Panc1 (cell line): ENCODE data around the gene TNNC1. TPM values are rescaled to one million over a fixed set of nuclear protein-coding genes. Genes with fewer than 3 reads are reported as not detected.

Source experiments
- ATAC-seq: fragments of 200-7000 bp; cut with Tn5 transposase; 2 replicates; pipeline ENCODE4 v1.9.1; 2020; ENCODE audit warnings: mild to moderate bottlenecking, moderate library complexity
- BruUV-seq: library from RNA; stranded (reverse); fragments of 400-500 nt; replicated peaks from 2 replicates; lab custom pipeline; 2021; lab: Mats Ljungman, UMichigan
- CTCF ChIA-PET: fragments of 300-600 bp; sonication (Branson Sonifier 250); formaldehyde crosslinking; loops from one replicate; lab custom pipeline; 2022; ENCODE audit warnings: antibody characterized with exemption; lab: Charles Lee
- POLR2A ChIA-PET: fragments of 300-600 bp; sonication (Branson Sonifier 250); formaldehyde crosslinking; loops from one replicate; lab custom pipeline; 2022; ENCODE audit warnings: antibody characterized with exemption; lab: Charles Lee
- DNase-seq: peaks from one replicate; pipeline ENCODE4 v3.0.0-alpha.2; 2010; ENCODE audit warnings: low read depth, low spot score
- H3K27ac ChIP-seq: 2 replicates; pipeline ENCODE4 v1.5.1; 2011; ENCODE audit warnings: mild to moderate bottlenecking, low read length, inconsistent platforms
- H3K27me3 ChIP-seq: fragments of 200-500 bp; sonication (Bioruptor generic); 2 replicates; pipeline ENCODE4 v1.6.0; 2014; ENCODE audit warnings: low read length, inconsistent platforms; ENCODE audit not compliant: control insufficient read depth, insufficient read depth
- H3K36me3 ChIP-seq: fragments of 200-500 bp; sonication (Bioruptor generic); 2 replicates; pipeline ENCODE4 v1.5.1; 2014; ENCODE audit warnings: inconsistent platforms, mild to moderate bottlenecking, low read length, moderate library complexity; ENCODE audit not compliant: control insufficient read depth, insufficient read depth
- H3K4me1 ChIP-seq: 2 replicates; pipeline ENCODE4 v1.5.1; 2011; ENCODE audit warnings: inconsistent platforms, mild to moderate bottlenecking, low read length, moderate library complexity; ENCODE audit not compliant: control insufficient read depth, insufficient read depth
- H3K4me3 ChIP-seq, 2 experiments: 2 replicates each; pipeline ENCODE4 v1.5.1; 2011 to 2012; ENCODE audit warnings: low read depth in 2 of 2, low read length in 2 of 2, mild to moderate bottlenecking in 2 of 2, inconsistent platforms in 1 of 2, moderate library complexity in 1 of 2
- H3K9me3 ChIP-seq: fragments of 200-500 bp; sonication (Bioruptor generic); 2 replicates; pipeline ENCODE4 v1.5.1; 2014; ENCODE audit warnings: low read depth, mild to moderate bottlenecking, inconsistent platforms, low read length, moderate library complexity; ENCODE audit not compliant: control insufficient read depth, insufficient read depth
- CTCF ChIP-seq: fragments of 450-650 bp; IDR thresholded peaks from 2 replicates; pipeline ENCODE4 v1.5.1; 2017; ENCODE audit warnings: mild to moderate bottlenecking
- POLR2AphosphoS5 ChIP-seq: IDR thresholded peaks from 2 replicates; pipeline ENCODE4 v1.6.1; 2012; ENCODE audit warnings: mild to moderate bottlenecking, low read depth, low read length, moderate library complexity
- SIN3A ChIP-seq: IDR thresholded peaks from 2 replicates; pipeline ENCODE4 v1.6.1; 2012; ENCODE audit warnings: low read depth, mild to moderate bottlenecking, low read length, moderate library complexity, borderline replicate concordance; ENCODE audit not compliant: insufficient read depth
- TCF7L2 ChIP-seq: IDR thresholded peaks from 2 replicates; pipeline ENCODE4 v1.6.1; 2011; ENCODE audit warnings: mild to moderate bottlenecking, low read depth, low read length, inconsistent platforms
- in situ Hi-C: cut with HindIII; loops from 2 replicates; pipeline ENCODE4 v1.10.0; 2016; ENCODE audit warnings: low sequenced_read_pairs, low pct_unique_long_range_greater_than_20kb
- intact Hi-C: fragments of 100-400 bp; cut with micrococcal nuclease; formaldehyde crosslinking; loops from one replicate; pipeline ENCODE4 v1.10.0; 2022; ENCODE audit not compliant: unreplicated experiment
- total RNA-seq: library from RNA; stranded (reverse); gene quantifications from one replicate; pipeline ENCODE4 v1.2.1, GENCODE V29; 2021; ENCODE audit not compliant: unreplicated experiment
- TF ChIP-seq, protein P1 (sequence below), 2 experiments: IDR thresholded peaks; 2 replicates each; pipeline ENCODE4 v1.6.1; 2011 to 2012; ENCODE audit warnings: low read depth in 2 of 2, control low read depth in 1 of 2, low read length in 1 of 2, mild to moderate bottlenecking in 1 of 2, moderate library complexity in 1 of 2; ENCODE audit not compliant: insufficient read depth in 1 of 2

Gene TNNC1
- total RNA-seq, 1 experiment from 2014 or later: 5.2 TPM

DNA sequence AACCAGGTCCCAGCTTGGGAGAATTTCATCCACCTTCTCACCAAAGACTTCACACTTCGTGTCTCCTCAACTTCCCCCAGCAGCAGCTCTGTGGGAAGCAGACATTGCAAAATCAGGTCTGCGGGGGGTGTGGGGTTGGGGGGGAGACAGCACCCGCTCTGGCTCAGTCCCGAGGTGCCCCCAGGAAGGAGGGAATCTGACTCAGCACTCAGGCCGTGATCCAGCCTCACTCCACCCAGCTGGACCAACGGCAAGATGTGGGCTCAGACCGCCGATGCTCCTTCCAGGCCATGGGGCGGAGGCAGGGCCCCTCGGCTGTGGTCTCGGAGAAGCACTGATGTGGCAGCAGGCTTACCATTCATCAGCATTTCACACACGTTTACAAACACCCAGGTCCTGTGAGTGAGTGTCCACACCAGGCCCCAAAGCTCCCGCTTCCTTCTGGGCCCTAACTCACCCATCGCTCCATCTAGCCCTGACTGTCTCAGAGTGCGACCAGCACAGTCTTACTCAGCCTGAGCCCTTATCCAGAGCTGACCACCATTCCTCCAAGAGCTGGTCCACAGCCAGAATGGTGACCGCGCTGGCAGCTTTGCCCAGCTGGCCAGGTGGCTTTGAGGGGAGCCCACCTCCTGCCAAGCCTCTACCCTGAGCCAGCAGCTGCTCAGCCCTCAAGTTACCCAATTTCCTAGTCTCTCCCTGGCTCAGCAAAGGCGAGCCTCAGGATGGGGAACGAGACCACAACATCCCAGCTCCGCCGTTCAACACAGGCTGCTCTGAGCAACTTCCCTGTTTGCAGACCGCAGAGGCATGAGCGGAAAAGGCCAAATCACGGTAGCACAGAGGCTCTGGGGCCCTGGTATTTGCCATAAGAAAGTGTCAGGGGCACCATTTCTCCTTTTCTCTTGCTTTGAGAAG lies 44.6 kb upstream of the TNNC1 start:
- intact Hi-C loops (no loop called here), in situ Hi-C loops (no loop called here)
- ChIA-PET CTCF (no interaction called here), POLR2A (no interaction called here)
- no peaks in the 10 kb centered on the region for H3K27me3 ChIP-seq
- H3K27ac ChIP-seq: no peak overlapping the region
- ATAC-seq: no peak
- H3K9me3 ChIP-seq: no peaks in the 10 kb centered on the region
- H3K4me1 ChIP-seq: no peaks in the 10 kb centered on the region
- H3K4me3 ChIP-seq: no peak overlapping the region
- TF ChIP-seq POLR2AphosphoS5 (no peak), TCF7L2 (no peak), CTCF (no peak), SIN3A (no peak)
- TF ChIP-seq, protein P1, sequence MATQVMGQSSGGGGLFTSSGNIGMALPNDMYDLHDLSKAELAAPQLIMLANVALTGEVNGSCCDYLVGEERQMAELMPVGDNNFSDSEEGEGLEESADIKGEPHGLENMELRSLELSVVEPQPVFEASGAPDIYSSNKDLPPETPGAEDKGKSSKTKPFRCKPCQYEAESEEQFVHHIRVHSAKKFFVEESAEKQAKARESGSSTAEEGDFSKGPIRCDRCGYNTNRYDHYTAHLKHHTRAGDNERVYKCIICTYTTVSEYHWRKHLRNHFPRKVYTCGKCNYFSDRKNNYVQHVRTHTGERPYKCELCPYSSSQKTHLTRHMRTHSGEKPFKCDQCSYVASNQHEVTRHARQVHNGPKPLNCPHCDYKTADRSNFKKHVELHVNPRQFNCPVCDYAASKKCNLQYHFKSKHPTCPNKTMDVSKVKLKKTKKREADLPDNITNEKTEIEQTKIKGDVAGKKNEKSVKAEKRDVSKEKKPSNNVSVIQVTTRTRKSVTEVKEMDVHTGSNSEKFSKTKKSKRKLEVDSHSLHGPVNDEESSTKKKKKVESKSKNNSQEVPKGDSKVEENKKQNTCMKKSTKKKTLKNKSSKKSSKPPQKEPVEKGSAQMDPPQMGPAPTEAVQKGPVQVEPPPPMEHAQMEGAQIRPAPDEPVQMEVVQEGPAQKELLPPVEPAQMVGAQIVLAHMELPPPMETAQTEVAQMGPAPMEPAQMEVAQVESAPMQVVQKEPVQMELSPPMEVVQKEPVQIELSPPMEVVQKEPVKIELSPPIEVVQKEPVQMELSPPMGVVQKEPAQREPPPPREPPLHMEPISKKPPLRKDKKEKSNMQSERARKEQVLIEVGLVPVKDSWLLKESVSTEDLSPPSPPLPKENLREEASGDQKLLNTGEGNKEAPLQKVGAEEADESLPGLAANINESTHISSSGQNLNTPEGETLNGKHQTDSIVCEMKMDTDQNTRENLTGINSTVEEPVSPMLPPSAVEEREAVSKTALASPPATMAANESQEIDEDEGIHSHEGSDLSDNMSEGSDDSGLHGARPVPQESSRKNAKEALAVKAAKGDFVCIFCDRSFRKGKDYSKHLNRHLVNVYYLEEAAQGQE (IDR thresholded peaks at IDR 0.05; ENCODE audit: insufficient read depth in 1 of 2, low read depth in 2 of 2, low read length in 1 of 2): no peak
- no peaks in the 10 kb centered on the region for H3K36me3 ChIP-seq
- BruUV-seq: no TSS peak
- no peak for DNase-seq

GRCh38 chr3:52495777-52496602 lies 42.1 kb upstream of the TNNC1 start:
- DNase-seq (no peak), ATAC-seq (no peak)
- in situ Hi-C loops: no loop called here
- BruUV-seq: no TSS peak
- Histone ChIP-seq H3K4me1 (no peaks in the 10 kb centered on the region), H3K27ac (no peak overlapping the region), H3K4me3 (no peak overlapping the region), H3K9me3 (no peaks in the 10 kb centered on the region), H3K27me3 (no peaks in the 10 kb centered on the region), H3K36me3 (no peaks in the 10 kb centered on the region)
- intact Hi-C loops: no loop called here
- POLR2A ChIA-PET: no interaction called here
- no peak for TF ChIP-seq TCF7L2
- CTCF ChIA-PET: no interaction called here
